B cell (primary cell): ENCODE data around the gene CYP2R1. TPM values are rescaled to one million over a fixed set of nuclear protein-coding genes. Genes with fewer than 3 reads are reported as not detected.

Experiments
- ATAC-seq: fragments of 200-7000 bp; cut with Tn5 transposase; one replicate; pipeline ENCODE4 v1.10.0; 2021; ENCODE audit warnings: low read depth, mild to moderate bottlenecking, moderate number of reproducible peaks, moderate library complexity
- CTCF ChIA-PET: fragments of 350-600 bp; sonication (Branson Sonifier 250); formaldehyde crosslinking; loops from one replicate; lab custom pipeline; 2021; ENCODE audit warnings: antibody characterized with exemption, inconsistent platforms; lab: Charles Lee
- POLR2A ChIA-PET: fragments of 350-600 bp; sonication (Branson Sonifier 250); formaldehyde crosslinking; loops from one replicate; lab custom pipeline; 2021; ENCODE audit warnings: antibody characterized with exemption; lab: Charles Lee
- DNase-seq: peaks from one replicate; pipeline ENCODE4 v3.0.0; 2013
- H2AFZ ChIP-seq: 2 replicates; pipeline ENCODE4 v1.6.1; 2012; ENCODE audit warnings: mild to moderate bottlenecking, low read depth, low read length; ENCODE audit not compliant: insufficient read depth, poor library complexity, severe bottlenecking
- H3K27ac ChIP-seq, 2 donors: 1 replicate in 1 of 2; 2 replicates in 1 of 2; pipeline ENCODE4 v1.5.1; 2012 to 2013; ENCODE audit warnings: low read length in 2 of 2, mild to moderate bottlenecking in 2 of 2, moderate library complexity in 1 of 2
- H3K27me3 ChIP-seq, 4 experiments: fragments of 200-600 bp in 1 of 4; sonication (generic) in 1 of 4; replicated peaks in 1 of 4; 1 replicate in 2 of 4; 2 replicates in 2 of 4; pipeline versions ENCODE4 v1.6.1 to v1.7.0; 2013 to 2016; ENCODE audit warnings: low read length in 3 of 4, mild to moderate bottlenecking in 2 of 4, mixed read lengths in 1 of 4, moderate library complexity in 1 of 4; ENCODE audit not compliant: insufficient read depth in 4 of 4, control insufficient read depth in 3 of 4; ENCODE audit errors: control extremely low read depth in 1 of 4
- H3K36me3 ChIP-seq, 2 experiments: replicated peaks in 1 of 2; 1 replicate in 1 of 2; 2 replicates in 1 of 2; pipeline versions ENCODE4 v1.6.1 to v1.7.1; 2013; ENCODE audit warnings: low read length in 1 of 2; ENCODE audit not compliant: insufficient read depth in 2 of 2, control insufficient read depth in 1 of 2; ENCODE audit errors: control extremely low read depth in 1 of 2, extremely low read depth in 1 of 2
- H3K4me1 ChIP-seq, 2 donors: fragments of 200-600 bp in 1 of 2; sonication (generic) in 1 of 2; 1 replicate in 1 of 2; 2 replicates in 1 of 2; pipeline versions ENCODE4 v1.5.1 to v1.6.1; 2013 to 2017; ENCODE audit warnings: low read length in 2 of 2; ENCODE audit not compliant: control insufficient read depth in 2 of 2, insufficient read depth in 2 of 2
- H3K4me2 ChIP-seq: replicated peaks from 2 replicates; pipeline ENCODE3; 2012; ENCODE audit warnings: mild to moderate bottlenecking, low read depth, low read length; ENCODE audit not compliant: poor library complexity, severe bottlenecking
- H3K4me3 ChIP-seq, 5 experiments: fragments of 200-600 bp in 1 of 5; sonication (generic) in 1 of 5; 1 replicate in 3 of 5; 2 replicates in 2 of 5; pipeline versions ENCODE4 v1.5.1 to v1.7.0; 2011 to 2016; ENCODE audit warnings: low read length in 4 of 5, mild to moderate bottlenecking in 4 of 5, low read depth in 2 of 5, control low read depth in 1 of 5, moderate library complexity in 1 of 5; ENCODE audit not compliant: insufficient read depth in 1 of 5; ENCODE audit errors: control extremely low read depth in 1 of 5, extremely low read depth in 1 of 5
- H3K79me2 ChIP-seq: fragments of 200-600 bp; sonication (generic); one replicate; pipeline ENCODE4 v1.6.0; 2016; ENCODE audit warnings: low read length; ENCODE audit not compliant: control insufficient read depth, insufficient read depth
- H3K9ac ChIP-seq: fragments of 200-600 bp; sonication (generic); 2 replicates; pipeline ENCODE4 v1.6.1; 2017; ENCODE audit warnings: mild to moderate bottlenecking, low read length, moderate library complexity
- H3K9me3 ChIP-seq, 3 donors: one replicate each; pipeline versions ENCODE4 v1.6.1 to v1.7.1; 2013; ENCODE audit warnings: low read length in 2 of 3; ENCODE audit not compliant: control insufficient read depth in 2 of 3, insufficient read depth in 1 of 3; ENCODE audit errors: control extremely low read depth in 1 of 3
- H4K20me1 ChIP-seq: 2 replicates; pipeline ENCODE4 v1.6.0; 2012; ENCODE audit warnings: mild to moderate bottlenecking, low read length; ENCODE audit not compliant: insufficient read depth, control insufficient read depth, poor library complexity, severe bottlenecking
- H3K27ac Mint-ChIP-seq: one replicate; pipeline ENCODE4 v1.8.0; 2021; ENCODE audit warnings: mixed read lengths
- H3K27me3 Mint-ChIP-seq: one replicate; pipeline ENCODE4 v1.8.0; 2021; ENCODE audit warnings: mixed read lengths
- H3K4me1 Mint-ChIP-seq: one replicate; pipeline ENCODE4 v1.8.0; 2021; ENCODE audit warnings: mixed read lengths
- H3K4me3 Mint-ChIP-seq: one replicate; pipeline ENCODE4 v1.8.0; 2021; ENCODE audit warnings: mixed read lengths
- H3K9me3 Mint-ChIP-seq: one replicate; pipeline ENCODE4 v1.8.0; 2022; ENCODE audit warnings: mixed read lengths; ENCODE audit not compliant: insufficient read depth
- CTCF ChIP-seq: fragments of 200-600 bp; IDR thresholded peaks from one replicate; pipeline ENCODE4 v1.8.0; 2022; ENCODE audit warnings: antibody characterized with exemption, mild to moderate bottlenecking
- EZH2 ChIP-seq: IDR thresholded peaks from 2 replicates; pipeline ENCODE4 v1.6.1; 2012; ENCODE audit warnings: borderline replicate concordance, low read depth, mild to moderate bottlenecking, moderate library complexity, low read length; ENCODE audit not compliant: insufficient read depth, poor library complexity, severe bottlenecking
- WGBS: methylation state at CpG from one replicate; pipeline ENCODE4 v1.1.5; 2013; ENCODE audit warnings: missing lambda C conversion rate; ENCODE audit not compliant: insufficient coverage; 5-methylcytosine and 5-hydroxymethylcytosine counted together
- intact Hi-C: fragments of 100-400 bp; cut with micrococcal nuclease; formaldehyde crosslinking; loops from one replicate; pipeline ENCODE4 v1.10.0; 2022
- polyA plus RNA-seq: library from polyadenylated mRNA; depleted of rRNA; stranded (reverse); fragments of >200 nt; gene quantifications from 2 replicates; pipeline ENCODE4 v1.2.3, GENCODE V29; 2012
- total RNA-seq, 2 donors: library from RNA; stranded (reverse); fragments of 120-200 nt in 1 of 2; gene quantifications; 1 replicate in 1 of 2; 2 replicates in 1 of 2; pipeline versions ENCODE4 v1.2.3 to v1.2.4, GENCODE V29; 2013 to 2022

Gene CYP2R1
- total and polyA plus RNA-seq, 2 donors (not counting 1 experiment from before 2014, with no cell fraction given), result 11.6 to 42.4 TPM

- peak; percentile 85 for DNase-seq
- no peak overlapping the region for H2AFZ ChIP-seq
- Mint-ChIP-seq H3K4me3 (no peak overlapping the region), H3K4me1 (peaks cover 45% of the 10 kb centered on the region), H3K27me3 (peaks cover 2% of the 10 kb centered on the region), H3K9me3 (no peaks in the 10 kb centered on the region), H3K27ac (peak overlapping the region; percentile 70)
- intact Hi-C loops, result loop anchor here (1.0 to 5.0 kb wide), 9 partner anchors 99 to 1240 kb away; partner anchors contain the start of gene FAR1
- H3K9ac ChIP-seq, result no peak overlapping the region
- H3K27ac ChIP-seq, result no peak overlapping the region
- no peaks in the 10 kb centered on the region for H4K20me1 ChIP-seq
- peaks cover 32 to 44% of the 10 kb centered on the region in 2 donors for H3K4me1 ChIP-seq
- ChIA-PET POLR2A (interaction anchor here (0.6 to 4.0 kb wide), 5 partner anchors 16 to 407 kb away, joined by 3 to 29 read pairs (median 4); partner anchors contain the start of gene CYP2R1), CTCF (interaction anchor here (0.6 to 8.6 kb wide), 102 partner anchors 7 to 1135 kb away, joined by 3 to 214 read pairs (median 4); partner anchors contain the start of genes CALCB, COPB1, CYP2R1 and INSC)
- no peaks in the 10 kb centered on the region for H3K36me3 ChIP-seq
- peaks cover 0 to 4% (median 0%) of the 10 kb centered on the region in 4 experiments for H3K27me3 ChIP-seq
- no peak overlapping the region for H3K4me3 ChIP-seq
- peak overlapping the region; percentile 30 for H3K4me2 ChIP-seq
- ATAC-seq, result peak; percentile 37
- WGBS, result 39% methylated on average over 11 of the region's 13 CpGs
- TF ChIP-seq EZH2, result no peak
- peak; percentile 81 for TF ChIP-seq CTCF
- H3K79me2 ChIP-seq, result no peaks in the 10 kb centered on the region
- peaks cover 0 to 6% (median 0%) of the 10 kb centered on the region in 3 donors for H3K9me3 ChIP-seq
These were observed 15.6 kb upstream of the CYP2R1 start for GRCh38 chr11:14907411-14908213.
